ENCODE measurements around the gene GALNT17.

The GALNT17 gene

GRCh38 chr7:71345117-71345884, 213.4 kb downstream of the GALNT17 start:
- Histone ChIP-seq H3K27ac (ENCODE audit: low read depth, low read length) (no peak overlapping the region), H3K4me3 (ENCODE audit: low read depth in 1 of 2, low read length in 2 of 2) (no peak overlapping the region), H3K9ac (ENCODE audit: low read length) (no peak overlapping the region), H3K36me3 (ENCODE audit: insufficient read depth, low read length) (no peaks in the 10 kb centered on the region), H3K27me3 (ENCODE audit: control insufficient read depth in 1 of 2, insufficient read depth in 2 of 2, low read length in 2 of 2) (no peaks in the 10 kb centered on the region), H3K4me1 (ENCODE audit: insufficient read depth, low read length) (peaks cover 9% of the 10 kb centered on the region), H3K9me3 (ENCODE audit: low read length) (peaks cover 3% of the 10 kb centered on the region)

DNA sequence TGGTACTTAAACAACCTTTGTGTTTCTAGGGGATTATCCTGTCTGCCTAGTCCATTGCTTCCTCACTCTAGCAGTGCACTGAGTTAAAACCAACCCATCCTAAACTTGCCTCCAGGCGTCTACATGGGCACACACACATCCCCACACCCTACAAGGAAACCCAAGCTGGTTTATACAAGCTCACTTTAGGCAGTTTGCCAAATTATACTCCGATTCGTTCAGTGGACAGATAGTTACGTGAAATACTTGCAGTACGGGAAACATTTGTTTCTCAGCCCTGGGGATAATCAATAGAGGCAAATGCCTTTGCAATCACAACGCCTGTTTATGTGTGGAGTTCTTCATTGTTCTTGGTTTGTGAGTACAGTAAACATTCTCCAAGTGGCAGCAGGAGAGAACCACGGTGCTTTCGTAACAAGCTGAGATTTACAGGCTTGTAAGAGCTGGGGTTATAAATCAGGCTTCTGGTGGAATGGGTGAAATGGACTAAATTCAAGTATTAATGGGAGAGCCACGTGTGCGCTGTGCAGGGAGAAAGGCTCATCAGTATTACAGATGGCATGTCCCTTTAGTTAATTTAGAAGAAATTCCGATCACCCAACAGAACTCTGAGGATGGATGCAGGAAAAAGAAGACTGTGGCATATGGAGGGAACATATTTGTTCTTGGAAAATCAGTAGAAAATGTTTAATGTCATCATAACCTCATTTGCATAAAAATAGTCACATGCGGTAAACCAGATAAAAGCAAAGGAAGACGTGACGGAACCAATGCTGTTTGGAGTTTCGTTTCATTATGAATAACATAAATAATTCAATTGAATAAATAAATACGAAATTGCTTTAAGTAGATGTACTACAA, 217.1 kb downstream of the GALNT17 start:
- Histone ChIP-seq H3K9me3 (ENCODE audit: low read length) (peaks cover 2% of the 10 kb centered on the region), H3K27me3 (ENCODE audit: control insufficient read depth in 1 of 2, insufficient read depth in 2 of 2, low read length in 2 of 2) (no peaks in the 10 kb centered on the region), H3K36me3 (ENCODE audit: insufficient read depth, low read length) (no peaks in the 10 kb centered on the region), H3K27ac (ENCODE audit: low read depth, low read length) (peak overlapping the region; percentile 54), H3K4me3 (ENCODE audit: low read depth in 1 of 2, low read length in 2 of 2) (peak overlapping the region; percentile 17 to 54), H3K9ac (ENCODE audit: low read length) (peak overlapping the region; percentile 41), H3K4me1 (ENCODE audit: insufficient read depth, low read length) (peaks cover 9% of the 10 kb centered on the region)

GRCh38 chr7:71349682-71350481, 217.9 kb downstream of the GALNT17 start:
- H3K9ac ChIP-seq (ENCODE audit: low read length) = no peak overlapping the region
- H3K9me3 ChIP-seq (ENCODE audit: low read length) = no peaks in the 10 kb centered on the region
- no peaks in the 10 kb centered on the region for H3K27me3 ChIP-seq (ENCODE audit: control insufficient read depth in 1 of 2, insufficient read depth in 2 of 2, low read length in 2 of 2)
- peak overlapping the region; percentile 54 for H3K27ac ChIP-seq (ENCODE audit: low read depth, low read length)
- peaks cover 9% of the 10 kb centered on the region for H3K4me1 ChIP-seq (ENCODE audit: insufficient read depth, low read length)
- no peaks in the 10 kb centered on the region for H3K36me3 ChIP-seq (ENCODE audit: insufficient read depth, low read length)
- H3K4me3 ChIP-seq (ENCODE audit: low read depth in 1 of 2, low read length in 2 of 2) = peak overlapping the region in 1 of 2 donors; percentile 54

DNA sequence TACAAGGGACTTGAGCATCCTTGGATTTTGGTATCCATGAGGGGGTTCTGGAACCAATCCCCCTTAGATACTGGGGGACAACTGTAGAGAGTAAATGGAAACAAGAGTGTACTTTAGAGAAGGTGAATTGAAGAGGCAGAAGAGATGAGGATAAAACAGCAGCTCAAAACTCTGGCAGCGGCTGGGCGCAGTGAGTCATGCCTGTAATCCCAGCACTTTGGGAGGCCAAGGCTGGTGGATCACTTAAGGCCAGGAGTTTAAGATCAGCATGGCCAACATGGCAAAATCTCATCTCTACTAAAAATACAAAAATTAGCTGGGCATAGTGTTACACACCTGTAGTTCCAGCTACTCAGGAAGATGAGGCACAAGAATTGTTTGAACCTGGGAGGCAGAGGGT, 218.7 kb downstream of the GALNT17 start:
- no peaks in the 10 kb centered on the region for H3K36me3 ChIP-seq (ENCODE audit: insufficient read depth, low read length)
- H3K9me3 ChIP-seq (ENCODE audit: low read length) = no peaks in the 10 kb centered on the region
- no peak overlapping the region for H3K4me3 ChIP-seq (ENCODE audit: low read depth in 1 of 2, low read length in 2 of 2)
- H3K27me3 ChIP-seq (ENCODE audit: control insufficient read depth in 1 of 2, insufficient read depth in 2 of 2, low read length in 2 of 2) = no peaks in the 10 kb centered on the region
- H3K4me1 ChIP-seq (ENCODE audit: insufficient read depth, low read length) = peaks cover 9% of the 10 kb centered on the region
- no peak overlapping the region for H3K27ac ChIP-seq (ENCODE audit: low read depth, low read length)
- no peak overlapping the region for H3K9ac ChIP-seq (ENCODE audit: low read length)

DNA sequence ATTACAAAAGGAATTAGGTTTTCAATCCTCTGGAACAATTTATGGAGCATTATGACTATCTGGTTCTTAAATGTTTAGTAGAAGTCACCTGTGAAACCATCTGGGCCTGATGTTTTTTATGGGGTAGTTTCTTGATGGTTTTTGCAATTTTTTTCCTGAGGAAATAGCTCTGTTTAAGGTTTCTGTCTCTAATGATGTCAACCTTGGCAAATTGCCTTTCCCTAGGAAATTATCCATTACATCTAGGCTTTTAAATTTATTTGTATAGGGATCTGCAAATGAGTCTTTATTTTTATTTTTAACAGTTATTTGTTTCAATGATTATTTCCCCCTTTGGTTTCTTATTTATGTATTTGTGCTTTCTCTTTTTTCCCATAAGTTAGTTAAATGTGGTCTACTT, 222.8 kb downstream of the GALNT17 start:
- no peaks in the 10 kb centered on the region for H3K36me3 ChIP-seq (ENCODE audit: insufficient read depth, low read length)
- no peak overlapping the region for H3K9ac ChIP-seq (ENCODE audit: low read length)
- H3K9me3 ChIP-seq (ENCODE audit: low read length) = no peaks in the 10 kb centered on the region
- H3K4me1 ChIP-seq (ENCODE audit: insufficient read depth, low read length) = no peaks in the 10 kb centered on the region
- no peak overlapping the region for H3K27ac ChIP-seq (ENCODE audit: low read depth, low read length)
- H3K27me3 ChIP-seq (ENCODE audit: control insufficient read depth in 1 of 2, insufficient read depth in 2 of 2, low read length in 2 of 2) = no peaks in the 10 kb centered on the region
- no peak overlapping the region for H3K4me3 ChIP-seq (ENCODE audit: low read depth in 1 of 2, low read length in 2 of 2)

GRCh38 chr7:71361451-71362032, 229.6 kb downstream of the GALNT17 start:
- H3K9ac ChIP-seq (ENCODE audit: low read length) = no peak overlapping the region
- no peak overlapping the region for H3K27ac ChIP-seq (ENCODE audit: low read depth, low read length)
- no peaks in the 10 kb centered on the region for H3K27me3 ChIP-seq (ENCODE audit: control insufficient read depth in 1 of 2, insufficient read depth in 2 of 2, low read length in 2 of 2)
- H3K9me3 ChIP-seq (ENCODE audit: low read length) = no peaks in the 10 kb centered on the region
- no peaks in the 10 kb centered on the region for H3K4me1 ChIP-seq (ENCODE audit: insufficient read depth, low read length)
- H3K4me3 ChIP-seq (ENCODE audit: low read depth in 1 of 2, low read length in 2 of 2) = no peak overlapping the region
- H3K36me3 ChIP-seq (ENCODE audit: insufficient read depth, low read length) = no peaks in the 10 kb centered on the region

DNA sequence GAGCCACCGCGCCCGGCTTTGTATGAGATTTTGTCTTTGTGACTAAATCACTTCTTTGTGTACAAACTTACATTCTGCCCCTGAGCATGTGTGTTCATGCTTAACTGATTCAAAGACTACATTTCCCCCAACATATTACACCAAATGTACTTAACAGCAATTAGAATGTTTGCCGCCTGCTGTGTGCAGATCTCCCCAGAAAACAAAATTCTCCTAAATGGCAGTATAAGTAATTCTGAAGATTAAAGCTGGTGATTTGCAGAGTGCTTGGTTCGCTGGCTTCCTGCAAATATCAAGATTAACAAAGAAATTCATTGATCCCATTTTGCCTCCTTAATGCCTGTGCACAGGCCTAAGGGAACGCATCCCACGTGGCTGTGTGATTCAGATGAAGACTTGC, 230.3 kb downstream of the GALNT17 start:
- no peaks in the 10 kb centered on the region for H3K9me3 ChIP-seq (ENCODE audit: low read length)
- no peaks in the 10 kb centered on the region for H3K4me1 ChIP-seq (ENCODE audit: insufficient read depth, low read length)
- H3K36me3 ChIP-seq (ENCODE audit: insufficient read depth, low read length) = no peaks in the 10 kb centered on the region
- H3K27me3 ChIP-seq (ENCODE audit: control insufficient read depth in 1 of 2, insufficient read depth in 2 of 2, low read length in 2 of 2) = no peaks in the 10 kb centered on the region
- H3K27ac ChIP-seq (ENCODE audit: low read depth, low read length) = no peak overlapping the region
- no peak overlapping the region for H3K9ac ChIP-seq (ENCODE audit: low read length)
- H3K4me3 ChIP-seq (ENCODE audit: low read depth in 1 of 2, low read length in 2 of 2) = no peak overlapping the region

DNA sequence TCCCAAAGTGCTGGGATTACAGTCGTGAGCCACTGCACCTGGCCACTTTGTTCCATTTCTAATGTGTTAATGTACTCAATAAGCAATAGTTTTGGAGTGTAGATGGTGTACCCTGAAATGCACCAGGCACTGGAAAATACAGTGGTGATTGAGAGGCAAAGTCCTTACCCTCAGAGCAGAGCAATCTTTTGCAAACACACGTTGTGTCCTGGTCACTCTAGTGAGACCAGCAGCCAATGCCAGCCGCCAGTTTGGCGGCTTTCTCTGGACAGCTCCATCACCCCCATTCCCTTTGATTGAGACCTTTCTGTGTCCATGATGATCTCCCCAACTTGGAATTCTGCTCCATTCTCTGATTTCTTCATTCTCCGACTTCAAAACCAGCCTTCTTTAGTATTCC, 231.3 kb downstream of the GALNT17 start:
- H3K4me1 ChIP-seq (ENCODE audit: insufficient read depth, low read length) = no peaks in the 10 kb centered on the region
- no peak overlapping the region for H3K27ac ChIP-seq (ENCODE audit: low read depth, low read length)
- no peak overlapping the region for H3K9ac ChIP-seq (ENCODE audit: low read length)
- H3K4me3 ChIP-seq (ENCODE audit: low read depth in 1 of 2, low read length in 2 of 2) = no peak overlapping the region
- no peaks in the 10 kb centered on the region for H3K27me3 ChIP-seq (ENCODE audit: control insufficient read depth in 1 of 2, insufficient read depth in 2 of 2, low read length in 2 of 2)
- H3K36me3 ChIP-seq (ENCODE audit: insufficient read depth, low read length) = no peaks in the 10 kb centered on the region
- no peaks in the 10 kb centered on the region for H3K9me3 ChIP-seq (ENCODE audit: low read length)

GRCh38 chr7:71363627-71364026, 231.7 kb downstream of the GALNT17 start:
- H3K27ac ChIP-seq (ENCODE audit: low read depth, low read length) = no peak overlapping the region
- H3K9me3 ChIP-seq (ENCODE audit: low read length) = no peaks in the 10 kb centered on the region
- H3K9ac ChIP-seq (ENCODE audit: low read length) = no peak overlapping the region
- no peaks in the 10 kb centered on the region for H3K36me3 ChIP-seq (ENCODE audit: insufficient read depth, low read length)
- H3K27me3 ChIP-seq (ENCODE audit: control insufficient read depth in 1 of 2, insufficient read depth in 2 of 2, low read length in 2 of 2) = no peaks in the 10 kb centered on the region
- no peak overlapping the region for H3K4me3 ChIP-seq (ENCODE audit: low read depth in 1 of 2, low read length in 2 of 2)
- no peaks in the 10 kb centered on the region for H3K4me1 ChIP-seq (ENCODE audit: insufficient read depth, low read length)

GRCh38 chr7:71364551-71364950, 232.6 kb downstream of the GALNT17 start:
- Histone ChIP-seq H3K4me3 (ENCODE audit: low read depth in 1 of 2, low read length in 2 of 2) (no peak overlapping the region), H3K27ac (ENCODE audit: low read depth, low read length) (no peak overlapping the region), H3K27me3 (ENCODE audit: control insufficient read depth in 1 of 2, insufficient read depth in 2 of 2, low read length in 2 of 2) (no peaks in the 10 kb centered on the region)

DNA sequence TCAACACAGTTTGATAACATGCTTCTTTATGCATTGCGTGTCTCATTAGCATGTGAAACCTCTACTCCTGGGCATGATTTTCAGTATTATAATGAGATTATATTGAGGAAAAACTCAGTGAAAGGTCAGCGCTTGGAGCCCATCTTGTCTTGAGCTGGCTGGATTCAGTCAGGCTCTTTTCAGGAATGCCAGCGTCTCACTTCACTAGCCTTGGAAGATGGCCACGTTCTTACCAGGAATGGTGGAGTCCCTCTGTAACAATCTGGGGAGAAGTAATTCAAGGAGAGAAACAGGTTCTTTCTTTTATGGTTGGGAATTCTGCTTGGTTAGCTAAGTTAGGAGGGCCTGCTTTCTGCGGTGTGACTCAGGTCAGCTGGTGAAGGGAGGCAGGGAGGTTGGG, 241.0 kb downstream of the GALNT17 start:
- no peaks in the 10 kb centered on the region for H3K4me1 ChIP-seq (ENCODE audit: insufficient read depth, low read length)
- no peaks in the 10 kb centered on the region for H3K9me3 ChIP-seq (ENCODE audit: low read length)
- no peak overlapping the region for H3K4me3 ChIP-seq (ENCODE audit: low read depth in 1 of 2, low read length in 2 of 2)
- H3K27ac ChIP-seq (ENCODE audit: low read depth, low read length) = no peak overlapping the region
- no peak overlapping the region for H3K9ac ChIP-seq (ENCODE audit: low read length)
- no peaks in the 10 kb centered on the region for H3K27me3 ChIP-seq (ENCODE audit: control insufficient read depth in 1 of 2, insufficient read depth in 2 of 2, low read length in 2 of 2)
- H3K36me3 ChIP-seq (ENCODE audit: insufficient read depth, low read length) = no peaks in the 10 kb centered on the region

More at GRCh38 chr7:71364551-71364950, 232.6 kb downstream of the GALNT17 start:
- Histone ChIP-seq H3K36me3 (ENCODE audit: insufficient read depth, low read length) (no peaks in the 10 kb centered on the region), H3K9ac (ENCODE audit: low read length) (no peak overlapping the region), H3K9me3 (ENCODE audit: low read length) (no peaks in the 10 kb centered on the region), H3K4me1 (ENCODE audit: insufficient read depth, low read length) (no peaks in the 10 kb centered on the region)

Measured in muscle layer of colon (tissue), 2 donors.